Measurements from ENCODE around the gene NDUFA1. TPM values are rescaled to one million over a fixed set of nuclear protein-coding genes. Genes with fewer than 3 reads are reported as not detected.

NDUFA1 gene
- total and polyA plus RNA-seq, 9 of the 15 experiments (the other 6 are each of a cell fraction or from before 2014, with no cell fraction given) = 162 to 1,285 (median 383) TPM

- peaks cover 0 to 2% of the 10 kb centered on the region in 2 experiments; a peak in 1 of 5 replicates for H3K4me1 ChIP-seq (replicated peaks in 1 of 2; ENCODE audit: control insufficient read depth in 2 of 2, insufficient read depth in 2 of 2, low read length in 2 of 2)
- H3K4me3 ChIP-seq = peak overlapping the region; percentile 70
- TF ChIP-seq MAX (CRISPR knock-in tag; IDR thresholded peaks at IDR 0.05) (no peak), ZSCAN29 (IDR thresholded peaks at IDR 0.05) (no peak)
- peaks cover 27% of the 10 kb centered on the region; the same call in 2 of the 3 replicates for H3K36me3 ChIP-seq (ENCODE audit: control insufficient read depth, insufficient read depth, low read length)
- ChIA-PET POLR2A (interaction anchor here (0.7 to 4.4 kb wide), 6 partner anchors 11 to 64 kb away, joined by 3 to 30 read pairs (median 7); partner anchors contain the start of genes NDUFA1, RNF113A and RPL39), CTCF (ENCODE audit: low intra/inter-chr PET ratio) (no interaction called here)
- no peaks in the 10 kb centered on the region for H3K9me3 ChIP-seq (replicated peaks; ENCODE audit: control insufficient read depth, insufficient read depth, low read depth, low read length)
- in situ Hi-C loops (cut with MboI) (no loop called here), intact Hi-C loops (cut with micrococcal nuclease) (loop anchor here (2.0 kb wide), 1 partner anchor 17 kb away; the partner anchor contains the start of genes NDUFA1 and RNF113A)
- peak overlapping the region; percentile 91 for H2AFZ ChIP-seq (ENCODE audit: low read depth, low read length)
- H3K4me2 ChIP-seq (ENCODE audit: insufficient read depth, low read length) = peak overlapping the region; percentile 72
- FAIRE-seq (no peak), ATAC-seq (peak; percentile 29; the same call in 1 of the 3 replicates), DNase-seq (ENCODE audit: extremely low read depth in 1 of 4, low spot score in 3 of 4) (peak in 1 of 4 experiments; percentile 23)
- H3K27ac ChIP-seq (ENCODE audit: extremely low read depth, low read depth, low read length) = peak overlapping the region; percentile 65; the same call in 2 of the 3 replicates
- BruUV-seq (replicated peaks) = TSS peak; percentile 87
- peaks cover 19% of the 10 kb centered on the region for H3K79me2 ChIP-seq (ENCODE audit: control insufficient read depth, insufficient read depth, low read length)
- H3K27me3 ChIP-seq (ENCODE audit: control insufficient read depth in 2 of 2, insufficient read depth in 2 of 2, low read length in 2 of 2) = no peaks in the 10 kb centered on the region
- peak overlapping the region; percentile 68 to 89 for H3K9ac ChIP-seq (ENCODE audit: insufficient read depth in 1 of 2, low read depth in 2 of 2, low read length in 2 of 2)
- H3K9me1 ChIP-seq (ENCODE audit: control insufficient read depth, insufficient read depth, low read length) = no peaks in the 10 kb centered on the region
- WGBS (ENCODE audit: insufficient coverage, low coverage, missing lambda C conversion rate) = 9% methylated on average over 10 of the region's 10 CpGs
- no peaks in the 10 kb centered on the region for H4K20me1 ChIP-seq (replicated peaks; ENCODE audit: control insufficient read depth, insufficient read depth, low read length)
Measured at GRCh38 chrX:119853444-119853843, 18.2 kb upstream of the NDUFA1 start.

GRCh38 chrX:119870626-119871131, 953 bp upstream of the NDUFA1 start:
- POLR2A ChIA-PET = interaction anchor here (0.5 to 4.1 kb wide), 12 partner anchors 8 to 359 kb away, joined by 3 to 30 read pairs (median 5); partner anchors contain the start of genes RPL39, SEPTIN6 and UPF3B
- H3K79me2 ChIP-seq (ENCODE audit: control insufficient read depth, insufficient read depth, low read length) = peaks cover 64% of the 10 kb centered on the region
- peak; percentile 65 for ATAC-seq
- peak overlapping the region; percentile 95 to 100 for H3K9ac ChIP-seq (ENCODE audit: insufficient read depth in 1 of 2, low read depth in 2 of 2, low read length in 2 of 2)
- no peaks in the 10 kb centered on the region; the same call in 1 of the 2 replicates for H4K20me1 ChIP-seq (replicated peaks; ENCODE audit: control insufficient read depth, insufficient read depth, low read length)
- WGBS (ENCODE audit: insufficient coverage, low coverage, missing lambda C conversion rate) = 0% methylated on average over 17 of the region's 25 CpGs
- no peaks in the 10 kb centered on the region for H3K27me3 ChIP-seq (ENCODE audit: control insufficient read depth in 2 of 2, insufficient read depth in 2 of 2, low read length in 2 of 2)
- peak overlapping the region; percentile 99 for H3K27ac ChIP-seq (ENCODE audit: extremely low read depth, low read depth, low read length)
- peaks cover 0 to 6% of the 10 kb centered on the region in 2 experiments; a peak in 2 of 5 replicates for H3K4me1 ChIP-seq (replicated peaks in 1 of 2; ENCODE audit: control insufficient read depth in 2 of 2, insufficient read depth in 2 of 2, low read length in 2 of 2)
- H3K4me2 ChIP-seq (ENCODE audit: insufficient read depth, low read length) = peak overlapping the region; percentile 97
- BruUV-seq (replicated peaks) = no TSS peak
- FAIRE-seq = no peak
- CTCF ChIA-PET (ENCODE audit: low intra/inter-chr PET ratio) = no interaction called here
- no peaks in the 10 kb centered on the region for H3K9me1 ChIP-seq (ENCODE audit: control insufficient read depth, insufficient read depth, low read length)
- DNase-seq (ENCODE audit: extremely low read depth in 1 of 4, low spot score in 3 of 4) = peak in 3 of 4 experiments; percentile 16 to 52 (median 27)
- in situ Hi-C loops (cut with MboI) (loop anchor here (10.0 kb wide), 1 partner anchor 356 kb away; no protein-coding TSS in a partner anchor), intact Hi-C loops (cut with micrococcal nuclease) (loop anchor here (2.0 kb wide), 1 partner anchor 18 kb away; the partner anchor contains the start of gene UPF3B)
- H2AFZ ChIP-seq (ENCODE audit: low read depth, low read length) = peak overlapping the region; percentile 89
- H3K4me3 ChIP-seq = peak overlapping the region; percentile 94
- no peaks in the 10 kb centered on the region for H3K9me3 ChIP-seq (replicated peaks; ENCODE audit: control insufficient read depth, insufficient read depth, low read depth, low read length)
- H3K36me3 ChIP-seq (ENCODE audit: control insufficient read depth, insufficient read depth, low read length) = peaks cover 26% of the 10 kb centered on the region; the same call in 2 of the 3 replicates
- TF ChIP-seq HES1 (IDR thresholded peaks at IDR 0.05; ENCODE audit: low read depth) (no peak), TAF1 (IDR thresholded peaks at IDR 0.05; ENCODE audit: control insufficient read depth, extremely low read depth, insufficient read depth, low read length, severe bottlenecking) (no peak), TGIF2 (CRISPR knock-in tag; IDR thresholded peaks at IDR 0.05) (no peak), FOXJ3 (CRISPR knock-in tag; IDR thresholded peaks at IDR 0.05) (no peak), BDP1 (IDR thresholded peaks at IDR 0.05; ENCODE audit: insufficient read depth, insufficient read length) (no peak), ZEB2 (IDR thresholded peaks at IDR 0.05) (no peak), U2AF1 (optimal IDR thresholded peaks at IDR 0.05; ENCODE audit: low read depth, low read length) (no peak), ZBTB34 (CRISPR knock-in tag; IDR thresholded peaks at IDR 0.05) (no peak), TCF7 (IDR thresholded peaks at IDR 0.05; ENCODE audit: borderline replicate concordance) (no peak), ZC3H4 (CRISPR knock-in tag; IDR thresholded peaks at IDR 0.05; ENCODE audit: borderline replicate concordance) (no peak), GTF2F1 (IDR thresholded peaks at IDR 0.05; ENCODE audit: low read depth, low read length) (no peak), TCF7L2 (IDR thresholded peaks at IDR 0.05; ENCODE audit: low read depth, low read length) (no peak)

Data from K562 (cell line).